ENCODE data around the gene ETNK2.
"Not testable (repeated sequence)": the region's sequence is repeated elsewhere in the genome, so short reads cannot be mapped to it uniquely, and the experiment has no call there.

ETNK2 gene

DNA sequence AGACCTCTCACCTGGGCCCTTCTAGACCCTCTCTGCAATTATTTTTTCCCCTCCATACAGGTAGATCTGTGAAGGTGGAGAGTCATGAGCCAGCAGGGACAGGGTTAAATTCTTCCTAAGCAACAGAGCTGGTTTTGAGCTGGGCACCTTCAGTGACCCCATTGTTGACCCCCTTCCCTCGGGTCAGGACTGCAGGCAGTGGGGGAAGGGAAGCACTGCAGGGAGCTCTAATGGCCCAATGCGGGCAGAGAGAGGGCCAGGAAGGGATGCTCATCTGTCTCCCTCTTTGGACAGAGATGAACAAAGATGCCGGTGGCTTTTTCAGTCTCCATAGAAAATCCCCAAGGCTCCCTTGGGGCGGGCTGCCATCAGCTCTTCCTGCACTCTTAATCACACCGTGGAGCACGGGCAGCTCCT lies 57.5 kb downstream of the ETNK2 start:
- no peak for DNase-seq

DNA sequence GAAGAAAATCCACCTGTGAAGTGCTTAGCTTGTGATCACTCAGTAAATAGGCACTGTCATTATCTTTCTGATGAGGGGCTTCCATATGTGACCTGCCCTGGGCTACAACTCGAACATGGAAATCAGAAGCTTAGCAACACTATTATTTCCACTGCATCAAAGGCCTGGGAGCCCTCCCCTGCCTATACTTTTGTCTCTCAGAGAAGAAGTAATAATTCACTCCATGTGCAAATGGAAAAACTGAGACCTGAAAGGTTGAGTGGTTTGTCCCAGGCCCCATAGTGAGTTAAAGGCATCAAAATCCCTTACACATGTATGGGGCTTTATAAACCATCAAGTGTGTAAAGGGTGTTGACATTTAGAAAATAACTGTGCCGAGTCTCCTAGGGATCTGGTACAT lies 58.1 kb downstream of the ETNK2 start:
- DNase-seq, result no peak

DNA sequence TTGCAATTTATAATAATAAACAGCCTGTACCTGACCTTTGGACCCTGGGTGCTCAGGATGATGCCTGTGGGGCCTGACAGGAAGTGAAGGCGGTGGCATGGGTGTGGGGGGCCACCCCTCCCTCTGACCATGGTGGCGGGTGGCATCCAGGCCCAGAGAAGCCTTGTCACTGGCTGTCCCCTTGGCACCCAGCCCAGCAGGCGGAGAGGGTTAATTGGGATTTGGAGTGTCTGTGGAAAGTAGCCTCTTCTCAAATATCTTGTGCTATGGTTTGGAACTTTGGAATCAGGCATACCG lies 58.5 kb downstream of the ETNK2 start:
- DNase-seq, result no peak

GRCh38 chr1:204092632-204093420 lies 59.0 kb downstream of the ETNK2 start:
- DNase-seq, result no peak

DNA sequence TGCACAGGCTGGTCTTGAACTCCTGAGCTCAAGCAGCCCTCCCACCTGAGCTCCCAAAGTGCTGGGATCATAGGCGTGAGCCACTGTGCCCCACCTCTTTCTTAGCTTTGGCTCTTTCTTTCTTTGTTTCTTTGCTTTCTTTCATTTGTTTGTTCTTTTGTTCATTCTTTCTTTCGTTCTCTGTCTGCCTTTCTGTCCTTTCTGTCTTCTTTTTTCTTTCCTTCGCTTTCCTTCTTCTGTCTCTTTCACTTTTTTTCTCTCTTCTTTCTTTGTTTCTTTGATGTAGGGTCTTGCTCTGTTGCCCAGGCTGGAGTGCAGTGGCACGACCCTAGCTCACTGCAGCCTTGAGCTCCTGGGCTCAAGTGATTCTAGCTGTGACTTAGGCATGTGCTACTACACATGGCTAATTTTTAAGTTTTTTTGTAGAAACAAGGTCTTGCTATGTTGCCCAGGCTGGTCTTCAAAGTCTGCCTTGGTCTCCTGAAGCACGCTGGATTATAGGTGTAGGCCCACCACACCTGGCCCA lies 60.0 kb downstream of the ETNK2 start:
- DNase-seq, result no peak

- DNase-seq, result no peak
Measured at GRCh38 chr1:204091066-204091465, 60.8 kb downstream of the ETNK2 start.

GRCh38 chr1:204090132-204090531 lies 61.7 kb downstream of the ETNK2 start:
- DNase-seq, result not testable (repeated sequence)

- DNase-seq, result no peak
Measured at GRCh38 chr1:204089044-204089751, 62.6 kb downstream of the ETNK2 start.

GRCh38 chr1:204088596-204088995 lies 63.2 kb downstream of the ETNK2 start:
- no peak for DNase-seq

GRCh38 chr1:204087893-204088528 lies 63.8 kb downstream of the ETNK2 start:
- no peak for DNase-seq

DNA sequence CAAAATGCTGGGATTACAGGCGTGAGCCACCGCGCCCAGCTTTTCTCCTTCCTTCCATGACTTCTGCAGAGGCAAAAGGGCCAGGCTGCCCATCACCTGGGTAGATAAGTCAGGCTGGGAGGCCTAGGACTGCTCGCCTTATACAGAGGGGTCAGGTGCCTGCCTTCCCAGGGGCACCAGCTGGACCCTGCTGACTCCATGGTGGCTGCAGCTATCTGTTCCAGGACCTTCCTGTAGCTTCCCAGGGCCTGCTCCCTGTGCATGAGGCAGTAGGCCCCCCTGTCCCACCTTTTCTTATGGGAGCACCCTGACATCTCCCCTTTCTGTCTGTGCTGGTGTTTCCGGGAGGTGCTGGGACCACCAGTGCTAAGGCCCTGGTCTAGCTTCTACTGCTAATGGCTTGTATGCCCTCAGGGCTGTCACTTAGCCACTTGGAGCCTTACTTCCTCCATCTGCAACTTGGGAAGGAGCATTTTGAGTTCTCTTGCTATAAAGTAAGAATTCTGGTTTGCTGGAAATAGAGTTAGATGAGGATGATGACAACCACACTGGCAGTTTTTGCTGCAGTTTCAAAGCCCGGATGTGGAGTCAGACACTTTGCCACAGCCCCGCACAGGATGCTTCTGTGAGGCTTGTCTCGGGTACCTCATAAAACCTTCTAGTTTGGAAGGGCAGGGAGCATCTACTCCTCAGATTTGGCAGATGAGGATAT lies 64.5 kb downstream of the ETNK2 start:
- DNase-seq, result no peak

DNA sequence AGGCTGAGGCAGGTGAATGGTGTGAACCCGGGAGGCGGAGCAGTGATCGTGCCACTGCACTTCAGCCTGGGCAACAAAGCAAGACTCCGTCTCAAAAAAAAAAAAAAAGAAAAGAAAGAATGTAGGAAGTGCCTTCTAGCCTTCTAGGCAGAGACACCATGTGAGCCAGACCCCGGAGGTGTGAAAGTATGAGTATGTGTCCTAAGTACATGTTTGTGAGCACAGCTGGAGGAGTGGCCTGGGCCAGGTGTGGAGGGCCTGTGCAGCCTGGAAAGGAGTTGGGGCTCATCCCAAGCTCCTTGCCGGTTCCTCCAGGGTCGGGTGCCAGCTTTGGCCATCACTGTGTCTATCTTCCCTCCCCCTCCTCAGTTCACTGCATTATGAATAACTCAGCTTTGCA lies 66.0 kb downstream of the ETNK2 start:
- no peak for DNase-seq

DNA sequence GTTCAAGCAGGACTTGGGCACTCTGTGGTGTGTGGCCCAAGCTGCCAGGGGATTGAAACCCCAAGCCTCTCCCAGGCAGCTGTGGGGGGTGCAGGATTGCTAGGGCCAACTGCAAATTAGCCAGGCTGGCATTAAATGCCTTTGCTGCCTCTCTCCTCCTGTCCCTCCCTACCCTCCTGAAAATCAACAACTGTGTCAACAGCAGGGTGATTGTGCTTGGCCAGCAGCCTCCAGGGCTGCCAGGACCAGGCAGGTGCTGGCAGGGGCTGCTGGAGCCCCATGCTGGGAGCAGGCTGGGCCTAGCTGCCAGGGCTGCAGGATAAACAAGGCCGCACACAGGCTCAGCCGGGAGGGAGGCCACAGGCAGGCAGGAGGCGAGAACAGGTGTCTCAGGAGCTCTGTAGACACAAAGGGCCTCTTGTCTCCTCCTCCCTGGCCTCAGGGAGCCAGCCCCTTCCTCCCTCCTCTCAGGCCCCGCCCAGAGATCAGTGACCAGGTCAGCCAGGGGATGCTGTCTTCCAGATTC lies 67.5 kb downstream of the ETNK2 start:
- DNase-seq, result peak; percentile 98

DNA sequence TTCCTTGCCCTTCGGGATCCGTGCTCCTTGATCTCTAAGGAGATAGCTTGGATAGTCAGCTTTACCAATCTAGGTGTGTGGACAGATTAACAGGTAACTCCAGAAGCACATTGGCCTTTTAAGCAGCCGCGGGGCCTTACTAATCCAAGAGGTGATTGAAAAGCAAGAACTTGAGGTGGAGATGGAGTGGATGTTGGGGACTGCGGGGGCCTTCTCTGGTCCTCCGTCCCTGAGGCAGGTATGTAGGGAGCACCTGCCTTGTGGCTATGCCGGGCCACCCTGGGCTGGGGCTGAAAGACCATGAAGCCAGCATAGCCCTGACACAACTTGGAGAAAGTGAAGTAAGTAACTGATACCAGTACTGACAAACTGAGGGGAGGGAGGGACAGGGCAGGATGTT lies 68.4 kb downstream of the ETNK2 start:
- no peak for DNase-seq

DNA sequence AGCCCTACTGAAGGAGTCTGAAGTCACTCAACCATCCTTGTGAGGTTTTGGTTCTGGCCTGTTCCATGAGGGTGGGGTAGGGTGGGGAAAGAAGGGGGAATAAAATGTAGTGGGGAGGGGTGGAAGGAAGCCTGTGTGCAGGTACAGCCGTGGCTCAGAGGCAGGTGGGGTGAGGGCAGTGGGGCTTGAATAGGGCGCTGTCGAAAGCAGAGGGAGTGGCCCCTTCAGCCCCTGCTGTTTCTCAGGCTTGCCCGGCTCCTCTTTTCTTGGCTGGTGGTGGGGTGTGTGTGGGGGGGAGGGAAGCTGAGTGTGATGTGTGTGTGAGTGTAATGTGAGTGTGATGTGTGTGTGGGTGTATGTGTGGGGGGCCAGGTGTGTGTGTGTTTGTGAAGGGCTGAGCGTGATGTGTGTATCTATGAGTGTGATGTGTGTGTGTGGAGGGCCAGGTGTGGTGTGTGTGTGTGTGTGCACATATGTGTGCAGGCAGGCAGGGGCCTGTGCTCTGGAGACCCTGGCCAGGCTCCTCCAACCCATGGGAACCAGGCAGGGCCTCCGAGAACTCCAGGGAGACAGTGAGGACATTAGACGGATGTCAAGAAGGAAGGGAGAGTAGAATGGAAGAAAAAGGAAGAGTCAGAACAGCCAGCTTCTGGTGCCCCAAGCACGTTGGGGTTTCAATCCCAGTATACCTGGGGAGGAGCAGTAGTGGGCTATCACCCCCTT lies 69.9 kb downstream of the ETNK2 start:
- no peak for DNase-seq

DNA sequence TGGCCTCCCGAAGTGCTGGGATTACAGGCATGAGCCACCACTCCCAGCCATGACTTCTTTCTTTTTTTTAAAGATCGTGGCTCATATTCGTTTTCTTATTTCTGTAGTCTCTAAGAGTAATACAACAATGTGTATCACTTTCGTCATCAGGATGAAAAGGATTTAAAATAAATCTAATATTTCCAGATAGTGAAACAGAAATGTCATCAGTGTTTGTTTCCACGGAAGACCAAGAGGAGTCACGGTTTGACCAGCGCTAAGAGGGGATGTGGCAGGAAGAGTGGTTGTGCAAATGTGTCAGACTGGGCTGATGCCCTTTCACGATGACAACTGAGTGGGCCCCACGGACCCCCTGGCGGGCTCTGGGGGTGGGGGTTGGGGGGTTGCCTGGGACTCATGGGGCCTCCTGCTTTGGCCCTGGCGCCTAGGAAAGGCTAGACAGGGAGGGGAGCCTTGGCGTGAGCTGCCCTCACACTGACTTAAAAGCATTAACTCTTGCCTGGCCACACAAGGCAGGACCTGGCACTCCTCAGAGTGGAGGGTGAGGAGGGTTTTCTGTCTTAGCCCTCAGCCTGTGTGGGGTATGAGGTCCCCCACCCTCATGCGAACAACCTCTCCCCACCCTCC lies 70.6 kb downstream of the ETNK2 start:
- DNase-seq, result no peak
